ENCODE results near the gene IL22RA1.

IL22RA1 gene

DNA sequence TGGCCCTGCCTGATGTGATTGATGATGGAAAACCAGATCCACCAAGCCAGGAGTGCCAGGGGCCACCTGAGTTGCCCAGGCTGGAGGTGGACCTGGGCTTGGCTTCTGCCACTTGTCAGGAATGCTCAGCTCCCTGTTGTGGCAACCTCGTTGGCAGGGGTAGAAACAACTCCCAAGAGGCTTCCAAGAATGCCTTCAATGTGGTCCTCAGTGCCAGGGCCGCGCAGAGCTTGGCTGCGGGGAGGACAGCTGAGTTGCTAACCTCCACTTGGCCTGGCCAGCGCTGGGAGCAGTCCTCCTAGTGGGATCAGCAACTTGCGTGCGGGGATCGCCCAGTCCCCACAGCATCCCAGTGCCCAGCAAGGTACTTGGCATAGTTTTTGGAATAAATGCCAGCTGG is 40.0 kb downstream of the IL22RA1 start:
- DNase-seq (ENCODE audit: low read depth, low spot score) = no peak
- no peak overlapping the region for H3K4me3 ChIP-seq (ENCODE audit: low read depth, low read length)
- in situ Hi-C loops (cut with HindIII; ENCODE audit: low sequenced_read_pairs) = no loop called here
- TF ChIP-seq, protein P1, sequence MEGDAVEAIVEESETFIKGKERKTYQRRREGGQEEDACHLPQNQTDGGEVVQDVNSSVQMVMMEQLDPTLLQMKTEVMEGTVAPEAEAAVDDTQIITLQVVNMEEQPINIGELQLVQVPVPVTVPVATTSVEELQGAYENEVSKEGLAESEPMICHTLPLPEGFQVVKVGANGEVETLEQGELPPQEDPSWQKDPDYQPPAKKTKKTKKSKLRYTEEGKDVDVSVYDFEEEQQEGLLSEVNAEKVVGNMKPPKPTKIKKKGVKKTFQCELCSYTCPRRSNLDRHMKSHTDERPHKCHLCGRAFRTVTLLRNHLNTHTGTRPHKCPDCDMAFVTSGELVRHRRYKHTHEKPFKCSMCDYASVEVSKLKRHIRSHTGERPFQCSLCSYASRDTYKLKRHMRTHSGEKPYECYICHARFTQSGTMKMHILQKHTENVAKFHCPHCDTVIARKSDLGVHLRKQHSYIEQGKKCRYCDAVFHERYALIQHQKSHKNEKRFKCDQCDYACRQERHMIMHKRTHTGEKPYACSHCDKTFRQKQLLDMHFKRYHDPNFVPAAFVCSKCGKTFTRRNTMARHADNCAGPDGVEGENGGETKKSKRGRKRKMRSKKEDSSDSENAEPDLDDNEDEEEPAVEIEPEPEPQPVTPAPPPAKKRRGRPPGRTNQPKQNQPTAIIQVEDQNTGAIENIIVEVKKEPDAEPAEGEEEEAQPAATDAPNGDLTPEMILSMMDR (IDR thresholded peaks at IDR 0.05; ENCODE audit: low read depth, low read length) = no peak

DNA sequence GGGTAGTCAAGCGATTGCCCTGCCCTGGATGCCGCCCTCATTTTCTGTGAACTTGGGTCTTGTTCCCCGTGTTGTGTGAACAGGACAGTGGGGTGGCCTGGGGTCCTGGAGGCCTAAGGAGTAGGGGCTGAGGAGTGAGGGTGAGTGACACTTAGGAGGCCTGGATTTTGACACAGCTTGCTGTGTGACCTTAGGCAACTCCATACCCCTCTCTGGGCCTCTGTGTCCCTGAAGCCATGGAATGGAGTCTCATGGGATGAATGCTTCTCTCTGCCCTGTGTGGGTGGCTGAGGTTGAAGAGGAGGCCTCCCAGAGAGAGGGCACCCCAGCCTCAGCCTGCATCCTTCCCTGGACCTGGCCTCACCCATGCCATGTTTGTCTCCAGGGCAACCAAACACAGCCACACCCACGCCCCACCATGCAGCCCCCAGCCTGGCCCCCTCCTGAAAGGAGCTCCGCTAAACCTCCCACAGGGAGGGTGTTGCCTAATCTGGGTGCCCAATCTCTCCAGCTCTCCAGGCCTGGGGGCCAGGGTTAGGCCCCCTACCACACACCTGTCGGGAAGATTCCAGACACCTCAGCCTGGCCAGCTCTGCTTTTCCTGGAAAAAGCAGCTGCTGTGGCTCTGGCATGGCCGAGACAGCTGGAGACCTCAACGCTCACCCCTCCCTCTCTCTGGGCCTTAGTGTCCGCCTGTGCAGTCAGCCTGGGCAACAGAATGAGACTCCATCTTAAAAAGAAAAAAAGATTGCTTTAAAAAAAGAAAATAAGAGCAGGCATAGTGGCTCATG is 40.9 kb downstream of the IL22RA1 start:
- H3K4me3 ChIP-seq (ENCODE audit: low read depth, low read length) = no peak overlapping the region
- no peak for DNase-seq (ENCODE audit: low read depth, low spot score)
- in situ Hi-C loops (cut with HindIII; ENCODE audit: low sequenced_read_pairs) = no loop called here
- TF ChIP-seq, protein P1 (IDR thresholded peaks at IDR 0.05; ENCODE audit: low read depth, low read length) = no peak

DNA sequence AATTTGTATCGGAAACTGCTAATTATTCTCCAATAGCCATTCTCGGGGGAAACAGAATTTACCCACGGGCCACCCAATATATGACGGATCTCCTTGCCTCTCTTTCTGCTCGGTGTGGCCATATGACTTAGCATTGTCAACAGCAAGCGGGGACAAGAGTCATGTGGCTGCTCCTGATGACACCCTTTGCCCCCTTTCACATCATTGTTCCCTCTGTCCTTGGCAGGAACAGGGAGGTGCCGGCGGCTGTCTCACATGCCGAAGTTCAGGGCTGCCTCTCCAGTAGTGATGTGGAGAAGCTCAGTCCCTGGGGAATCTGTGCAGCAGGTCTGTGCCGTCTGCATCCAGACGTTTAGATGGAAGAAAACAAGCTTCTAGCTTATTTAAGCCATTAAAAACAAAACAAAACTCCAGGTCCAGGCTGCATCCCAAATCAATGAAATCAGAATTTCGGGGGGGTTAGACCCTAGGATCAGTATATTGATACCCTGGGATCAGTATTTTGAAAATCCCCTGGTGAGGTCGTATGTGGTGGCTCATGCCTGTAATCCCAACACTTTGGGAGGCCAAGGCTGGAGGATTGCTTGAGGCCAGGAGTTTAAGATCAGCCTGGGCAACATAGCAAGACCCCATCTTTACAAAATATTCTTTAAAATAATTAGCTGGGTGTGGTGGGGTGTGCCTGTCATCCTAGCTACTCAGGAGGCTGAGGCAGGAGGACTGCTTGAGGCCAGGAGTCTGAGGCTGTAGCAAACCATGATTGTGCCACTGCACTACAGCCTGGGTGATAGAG is 41.8 kb downstream of the IL22RA1 start:
- in situ Hi-C loops (cut with HindIII; ENCODE audit: low sequenced_read_pairs) = no loop called here
- TF ChIP-seq, protein P1 (IDR thresholded peaks at IDR 0.05; ENCODE audit: low read depth, low read length) = no peak
- DNase-seq (ENCODE audit: low read depth, low spot score) = no peak
- no peak overlapping the region for H3K4me3 ChIP-seq (ENCODE audit: low read depth, low read length)

DNA sequence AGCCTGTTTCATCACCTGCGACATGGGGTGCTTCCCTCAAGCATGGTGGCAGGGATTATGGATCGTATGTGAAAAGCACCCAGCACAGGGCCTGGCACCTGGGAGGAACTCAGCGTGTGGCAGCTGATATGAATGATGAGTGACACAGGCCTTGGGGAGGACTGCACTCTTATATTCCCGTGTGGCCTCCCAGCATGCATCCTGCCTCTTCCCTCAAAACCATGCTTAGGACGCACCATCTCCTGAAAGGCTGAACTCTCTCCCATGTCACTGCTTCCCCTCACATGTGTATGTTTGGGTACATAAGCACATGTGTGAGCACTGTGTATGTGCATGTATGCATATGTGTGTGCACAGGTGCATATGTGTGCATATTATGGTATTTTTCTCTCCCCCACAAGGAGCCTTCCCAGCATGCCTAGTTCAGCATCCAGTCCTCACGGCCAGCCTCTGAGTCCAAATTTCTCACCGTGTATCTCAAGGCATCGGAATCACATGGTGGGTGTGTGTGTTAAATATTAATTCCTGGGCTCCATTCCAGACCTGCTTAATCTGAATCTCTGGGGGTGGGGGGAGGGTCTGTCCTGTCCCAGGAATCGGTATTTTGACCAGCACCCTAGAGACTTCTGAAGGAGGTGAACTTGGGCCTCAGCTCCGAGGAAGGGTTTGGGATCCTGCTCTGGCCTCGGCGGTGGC is 43.8 kb downstream of the IL22RA1 start:
- in situ Hi-C loops (cut with HindIII; ENCODE audit: low sequenced_read_pairs) = no loop called here
- TF ChIP-seq, protein P1 (IDR thresholded peaks at IDR 0.05; ENCODE audit: low read depth, low read length) = no peak
- no peak for DNase-seq (ENCODE audit: low read depth, low spot score)

DNA sequence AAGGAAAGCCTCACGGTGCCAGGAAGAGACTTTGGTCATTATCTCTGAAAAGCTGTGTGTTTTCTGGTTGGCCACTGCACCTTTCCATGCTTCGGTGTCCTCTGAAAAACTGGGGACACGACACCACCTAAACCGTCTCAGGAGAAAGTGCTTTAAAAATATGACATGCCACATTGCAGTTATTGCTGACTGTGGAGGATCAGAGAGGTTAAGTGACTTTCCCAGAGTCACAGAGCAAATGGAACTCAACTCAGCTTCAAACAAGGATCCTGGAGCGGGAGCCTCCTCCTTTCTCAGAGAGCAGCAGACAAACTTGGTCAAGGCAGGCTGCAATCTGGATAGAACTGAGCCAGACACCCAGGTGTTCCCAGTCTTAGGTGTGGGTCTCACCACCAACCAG is 44.8 kb downstream of the IL22RA1 start:
- in situ Hi-C loops (cut with HindIII; ENCODE audit: low sequenced_read_pairs) = no loop called here
- no peak for DNase-seq (ENCODE audit: low read depth, low spot score)
- TF ChIP-seq, protein P1 (IDR thresholded peaks at IDR 0.05; ENCODE audit: low read depth, low read length) = no peak
- H3K4me3 ChIP-seq (ENCODE audit: low read depth, low read length) = no peak overlapping the region

More for the DNA sequence above, 43.8 kb downstream of the IL22RA1 start:
- H3K4me3 ChIP-seq (ENCODE audit: low read depth, low read length) = no peak overlapping the region

DNA sequence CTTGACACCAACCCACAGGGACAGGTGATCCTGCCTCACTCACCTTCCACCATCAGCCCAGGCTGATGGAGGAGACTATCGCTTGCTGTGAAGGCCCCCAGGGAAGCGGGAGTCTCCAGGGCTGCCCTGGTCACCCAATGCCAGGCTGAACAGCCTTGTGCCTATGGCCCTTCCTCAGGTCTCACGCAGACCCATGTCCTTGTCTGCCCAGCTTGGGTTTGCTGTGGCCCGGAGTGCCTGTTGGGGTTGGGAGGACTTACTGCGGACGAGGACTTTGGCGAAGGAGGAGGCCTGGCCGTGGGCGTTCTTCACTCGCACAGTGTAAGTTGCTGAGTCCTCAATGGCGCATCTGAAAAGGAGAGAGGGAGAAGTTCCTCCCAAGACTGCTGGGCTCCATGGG is 45.3 kb downstream of the IL22RA1 start:
- DNase-seq (ENCODE audit: low read depth, low spot score) = no peak
- in situ Hi-C loops (cut with HindIII; ENCODE audit: low sequenced_read_pairs) = no loop called here
- TF ChIP-seq, protein P1 (IDR thresholded peaks at IDR 0.05; ENCODE audit: low read depth, low read length) = no peak
- no peak overlapping the region for H3K4me3 ChIP-seq (ENCODE audit: low read depth, low read length)

Measured in astrocyte of the spinal cord (primary cell).